Left renal pelvis (tissue), 4 donors: ENCODE measurements around the gene ABHD8. TPM values are rescaled to one million over a fixed set of nuclear protein-coding genes. Genes with fewer than 3 reads are reported as not detected.

ENCODE experiments used
- DNase-seq, 4 donors: peaks; one replicate each; pipeline ENCODE4 v3.0.0-alpha.2; 2013; ENCODE audit warnings: low read depth in 4 of 4, low spot score in 3 of 4
- polyA plus RNA-seq, 4 donors: library from polyadenylated mRNA; unstranded; fragments of 120-200 nt; gene quantifications; one replicate each; pipeline ENCODE4 v1.2.1, GENCODE V29; 2013; ENCODE audit not compliant: insufficient read length in 4 of 4

ABHD8 gene
- polyA plus RNA-seq, 4 donors = 7.8 to 13.5 (median 10.3) TPM

DNA sequence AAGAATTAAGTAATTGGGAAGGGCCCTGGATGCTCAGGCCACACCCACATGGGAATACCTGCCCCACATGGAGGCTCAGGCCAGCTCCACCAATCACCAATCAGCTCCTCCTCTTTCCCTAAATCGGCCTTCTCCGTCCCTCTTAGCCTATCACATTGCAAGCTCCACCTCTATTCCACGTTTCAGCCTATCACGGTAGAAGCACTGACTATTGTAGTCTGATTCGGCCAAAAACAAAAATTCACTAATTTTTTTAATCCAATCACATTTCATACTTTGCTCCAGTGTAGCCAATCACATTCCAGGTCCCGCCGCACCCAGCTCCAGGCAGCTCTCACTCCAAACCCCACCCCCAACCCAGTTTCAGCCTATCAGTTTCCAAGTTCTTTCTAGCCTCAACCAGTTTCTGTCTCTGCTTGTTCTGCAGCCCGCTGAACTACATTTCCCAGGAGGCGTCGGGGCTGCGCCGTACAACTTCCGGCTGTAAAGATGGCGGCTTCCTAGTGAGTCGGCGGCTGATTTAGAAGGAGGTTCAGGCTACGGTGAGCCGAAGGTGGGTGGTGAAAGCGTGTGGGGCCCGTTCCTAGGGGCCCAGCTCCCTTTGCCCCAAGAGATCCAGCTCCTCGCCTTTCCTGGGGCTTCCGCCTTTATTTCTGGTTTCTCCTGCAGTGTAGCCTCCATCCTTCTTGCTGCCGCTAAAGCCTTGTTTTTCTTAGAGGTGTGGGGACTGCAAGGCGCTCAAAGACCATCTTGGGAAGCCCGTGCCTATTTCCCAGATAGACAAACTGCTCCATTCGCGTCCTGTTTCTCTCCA lies 36.0 kb downstream of the ABHD8 start, which contains the start of gene BABAM1:
Gene BABAM1, plus strand, starts transcription at position 469 of the 814 bp plus-strand sequence. CDS start 1,364 bp downstream, outside the sequence.
- DNase-seq = peak; percentile 94 to 99 (median 96)

DNA sequence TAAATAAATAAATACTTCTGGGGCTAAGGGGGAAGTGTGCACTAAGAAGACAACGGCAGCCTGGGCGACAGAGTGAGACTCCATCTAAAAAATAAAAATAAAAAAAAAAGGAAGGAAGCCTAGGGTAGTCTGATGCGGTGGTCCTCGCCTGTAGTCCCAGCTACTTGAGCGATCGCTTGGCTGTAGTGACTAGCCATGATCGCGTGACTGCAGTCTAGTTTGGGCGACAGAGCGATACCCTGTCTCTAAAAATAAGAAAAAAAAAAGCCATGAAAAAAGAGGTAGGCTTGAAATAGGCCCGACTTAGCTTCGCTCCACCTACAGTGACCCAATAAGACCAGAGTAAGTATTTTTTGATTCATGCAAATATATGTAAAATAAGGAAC lies 36.6 kb downstream of the ABHD8 start:
- no peak for DNase-seq

DNA sequence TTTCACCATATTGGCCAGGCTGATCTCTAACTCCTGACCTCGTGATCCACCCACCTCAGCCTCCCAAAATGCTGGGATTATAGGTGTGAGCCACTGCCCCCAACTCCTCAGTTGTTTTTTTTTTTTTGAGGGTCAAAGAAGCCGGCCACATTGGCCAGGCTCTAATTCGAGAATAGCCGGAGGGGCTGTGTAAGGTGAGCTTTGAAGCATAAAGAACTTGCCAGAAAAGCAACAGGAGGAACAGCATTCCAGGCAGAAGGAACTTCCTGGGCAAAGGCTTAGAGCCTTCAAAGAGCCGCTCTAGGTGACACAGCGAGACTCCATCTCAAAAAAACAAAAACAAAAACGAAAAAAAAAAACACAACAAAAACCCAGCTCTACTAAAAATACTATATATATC lies 37.2 kb downstream of the ABHD8 start:
- DNase-seq = no peak

DNA sequence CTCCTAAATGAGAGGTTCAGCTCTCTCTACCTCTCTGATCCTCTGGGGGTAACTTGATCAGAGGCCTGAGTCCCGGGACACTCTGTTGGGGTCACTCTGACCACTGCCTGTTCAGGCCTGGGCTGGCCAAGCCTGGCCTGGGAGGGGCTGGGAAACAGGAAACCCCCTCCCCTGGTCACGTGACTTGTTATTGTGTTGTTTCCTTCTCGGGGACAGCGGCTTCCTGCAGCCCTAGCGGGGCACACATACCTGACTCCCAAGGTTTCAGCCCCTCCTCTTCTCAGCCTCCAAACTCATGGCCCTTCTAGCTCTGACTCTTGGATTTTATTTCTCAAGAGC lies 38.6 kb downstream of the ABHD8 start, which contains the start of gene USHBP1:
Gene USHBP1, minus strand, starts transcription at position 105 of the 339 bp plus-strand sequence. CDS start 446 bp downstream, outside the sequence.
- no peak for DNase-seq

DNA sequence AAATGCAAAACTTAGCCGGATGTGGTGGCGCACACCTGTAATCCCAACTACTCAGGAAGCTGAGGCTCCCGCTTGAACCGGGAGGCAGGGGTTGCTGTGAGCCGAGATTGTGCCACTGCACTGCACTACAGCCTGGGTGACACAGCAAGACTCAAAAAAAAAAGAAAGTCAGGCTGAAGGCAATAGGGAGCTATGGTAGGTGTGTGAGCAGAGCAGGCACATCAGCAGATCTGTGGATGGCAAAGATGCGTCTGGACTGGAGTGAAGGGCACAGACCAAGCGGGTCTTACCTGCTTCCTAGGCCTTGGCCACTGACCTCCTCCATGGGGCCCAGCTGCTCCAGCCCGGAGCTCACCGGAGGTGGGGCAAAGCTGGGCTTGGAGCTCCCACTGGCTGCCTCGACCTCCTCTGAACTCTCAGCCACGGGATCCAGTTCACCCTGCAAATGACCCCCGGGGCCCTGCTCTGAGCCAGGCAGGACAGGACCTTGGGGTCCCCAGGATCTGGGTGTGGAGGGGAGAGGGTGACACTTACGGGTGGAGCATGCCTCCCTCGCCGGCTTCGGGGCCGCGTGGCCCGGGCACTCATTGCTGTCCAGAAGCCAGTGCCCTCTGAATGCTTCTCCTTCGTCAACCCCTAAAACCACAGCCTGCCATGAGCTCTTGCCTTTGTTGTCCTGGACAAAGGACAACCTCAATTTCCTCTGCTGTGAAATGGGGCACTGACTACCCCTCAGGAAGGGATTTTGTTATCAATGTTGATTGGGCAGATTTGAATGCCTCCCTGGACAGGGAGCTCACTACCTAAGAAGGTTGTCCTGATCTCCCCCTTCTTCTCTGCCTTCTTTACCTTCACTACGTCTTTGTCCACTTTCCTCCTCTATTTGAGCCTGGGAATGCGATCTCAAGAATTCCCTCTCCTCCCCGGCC lies 39.2 kb downstream of the ABHD8 start:
- DNase-seq = no peak

DNA sequence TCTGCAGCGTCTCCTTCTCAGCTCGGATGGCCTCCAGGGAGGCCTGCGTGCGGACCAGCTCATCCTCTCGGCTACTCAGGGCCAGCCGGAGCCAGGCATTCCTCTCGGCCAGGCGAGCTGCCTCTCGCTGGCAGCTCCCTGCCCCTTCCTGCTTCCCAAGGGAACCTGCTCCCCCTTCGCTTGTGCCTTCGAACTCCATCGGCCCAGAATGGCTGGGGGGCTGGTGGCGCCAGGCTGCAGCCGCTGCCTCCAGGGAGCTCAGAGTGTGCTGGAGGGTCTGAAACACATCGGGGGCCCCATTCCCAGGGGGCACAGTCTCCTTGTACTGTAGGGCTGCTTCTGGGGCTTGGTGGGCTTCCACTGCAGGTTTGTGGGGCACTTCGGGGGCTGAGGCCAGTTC lies 40.7 kb downstream of the ABHD8 start:
- no peak for DNase-seq

DNA sequence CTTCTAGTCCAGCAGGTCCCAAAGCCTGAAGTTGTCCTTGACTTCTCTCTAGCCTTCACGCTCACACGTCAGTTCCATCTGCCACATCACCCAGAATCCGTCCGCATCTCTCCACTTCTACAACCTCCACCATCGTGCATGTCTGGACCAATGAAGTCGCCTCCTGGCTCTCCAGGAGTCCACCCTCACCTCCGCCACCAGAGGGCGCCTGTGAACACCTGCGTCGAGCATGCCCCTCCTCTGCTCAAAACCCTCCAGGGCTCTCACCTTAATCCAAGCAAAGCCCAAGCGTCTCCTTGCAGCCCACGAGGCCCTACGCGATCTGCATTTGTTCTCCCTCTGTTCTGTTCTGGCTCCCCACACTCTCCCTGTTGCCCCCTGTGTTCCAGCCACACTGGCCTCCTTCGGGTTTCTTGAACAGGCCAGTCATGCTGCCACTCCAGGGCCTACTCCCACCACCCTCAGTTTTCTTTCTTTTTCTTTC lies 42.3 kb downstream of the ABHD8 start:
- DNase-seq = no peak

DNA sequence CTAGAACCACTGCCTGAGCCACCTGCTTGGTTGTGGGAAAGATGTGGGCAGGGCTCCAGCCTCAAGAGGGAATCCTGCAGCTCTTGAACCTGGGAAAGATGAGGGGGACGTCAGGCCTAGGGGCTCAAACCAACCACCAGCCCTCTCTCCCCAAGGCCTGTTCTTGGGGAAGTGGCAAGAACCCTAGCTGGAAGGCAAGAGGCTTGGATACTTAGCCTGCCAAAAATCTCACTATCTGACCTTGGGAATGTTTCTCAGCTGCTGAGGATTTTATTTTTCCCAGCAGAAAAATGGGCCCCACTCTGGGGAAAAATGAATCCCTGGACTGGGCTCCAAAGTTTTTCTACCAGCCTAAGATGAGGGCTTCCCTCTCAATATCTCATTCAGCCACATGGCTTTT lies 43.3 kb downstream of the ABHD8 start:
- no peak for DNase-seq

GRCh38 chr19:17259118-17259780 lies 44.0 kb downstream of the ABHD8 start:
- DNase-seq = no peak

DNA sequence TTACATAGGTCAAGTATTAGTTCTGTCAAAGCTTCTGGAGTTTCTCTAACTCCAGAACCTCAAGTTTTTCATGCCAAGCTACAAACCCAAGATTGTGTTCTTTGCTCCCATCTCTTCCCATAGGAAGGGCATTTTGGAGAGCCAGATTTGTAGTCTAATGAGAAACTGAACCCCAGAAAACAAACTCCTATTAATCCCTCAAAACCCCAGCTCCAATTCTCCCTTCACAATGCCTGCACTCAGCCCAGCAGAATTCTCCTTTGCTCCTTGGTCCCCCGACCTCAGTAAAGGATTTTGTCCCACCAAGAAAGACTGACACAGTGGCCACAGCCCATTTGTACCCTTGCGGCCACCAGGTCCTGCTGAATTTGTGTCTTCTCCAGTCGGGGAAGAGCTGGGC lies 47.1 kb downstream of the ABHD8 start:
- DNase-seq = no peak

GRCh38 chr19:17255150-17255621 lies 48.0 kb downstream of the ABHD8 start:
- DNase-seq = no peak

- DNase-seq = no peak
Observed at GRCh38 chr19:17254636-17255035, 48.6 kb downstream of the ABHD8 start.

- no peak for DNase-seq
Observed at GRCh38 chr19:17249887-17250548, 53.2 kb downstream of the ABHD8 start.

- DNase-seq = no peak
Observed at GRCh38 chr19:17248011-17248776, 55.0 kb downstream of the ABHD8 start.

DNA sequence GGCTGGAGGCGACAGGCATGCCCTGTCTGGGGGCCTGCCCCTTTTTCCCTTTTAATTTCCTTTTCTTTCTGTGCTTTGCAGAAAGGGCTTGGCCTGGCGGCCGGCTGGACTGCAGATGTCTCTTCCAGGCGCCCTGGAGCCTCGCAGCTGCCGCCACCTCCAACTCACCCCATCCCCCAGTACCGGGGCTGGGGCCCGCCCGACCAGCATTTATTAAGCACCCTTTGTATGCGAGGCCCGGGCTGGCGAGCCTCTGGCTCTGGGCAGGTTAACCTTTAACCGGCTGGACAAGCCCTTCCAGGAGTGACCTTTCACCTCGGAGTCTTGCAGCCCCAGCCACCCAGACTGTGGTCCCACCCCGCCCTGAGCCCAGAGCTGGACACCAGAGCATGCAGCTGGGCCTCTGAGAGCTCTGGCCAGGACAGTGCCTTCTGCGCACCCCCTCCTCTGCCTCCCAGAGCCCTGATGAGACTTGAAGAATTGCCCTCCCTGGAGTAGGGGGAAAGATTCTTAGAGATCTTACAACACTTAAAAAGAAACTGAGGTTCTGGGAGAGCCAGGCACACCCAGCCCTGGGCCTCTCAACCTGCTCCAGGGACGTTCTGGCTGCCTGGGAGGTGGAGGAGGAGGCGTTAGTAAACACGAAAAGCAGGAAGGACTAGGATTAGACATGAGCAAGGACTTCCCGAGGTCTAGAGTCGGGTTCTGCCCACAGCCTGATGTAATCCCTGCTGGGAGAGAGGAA lies 56.4 kb downstream of the ABHD8 start:
- no peak for DNase-seq

DNA sequence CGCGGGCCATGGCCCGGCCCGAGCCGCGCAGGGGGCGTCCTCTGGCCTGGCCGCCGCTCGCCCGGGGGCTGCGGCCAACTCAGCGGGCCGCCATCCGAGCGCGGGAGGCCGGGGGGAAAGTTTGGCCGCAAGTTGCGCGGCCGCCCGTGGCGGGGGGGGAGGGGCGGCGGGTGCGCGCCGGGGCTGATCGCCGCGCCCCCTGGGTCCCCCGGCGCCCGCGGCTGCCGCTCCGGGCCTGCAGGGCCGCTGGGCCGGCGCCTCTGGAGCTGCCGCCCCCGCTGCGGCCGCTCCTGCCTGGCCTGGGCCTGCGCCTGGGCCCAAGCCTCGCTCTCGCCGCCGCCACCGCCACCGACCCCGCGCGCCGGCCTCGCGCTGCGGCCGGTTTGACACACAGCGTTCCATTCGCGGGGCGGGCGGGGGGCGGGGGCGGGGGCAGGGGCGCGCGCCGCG lies 57.7 kb downstream of the ABHD8 start, which contains the start of gene NR2F6:
Gene NR2F6, minus strand, starts transcription at position 385 of the 450 bp plus-strand sequence. CDS start 699 bp downstream, outside the sequence.
- DNase-seq = no peak

- no peak for DNase-seq
Observed at GRCh38 chr19:17244618-17245534, 58.3 kb downstream of the ABHD8 start.
